GM19372 (cell line): ENCODE measurements around the gene NUMBL.
"Not testable (repeated sequence)": the region's sequence is repeated elsewhere in the genome, so short reads cannot be mapped to it uniquely, and the experiment has no call there.

Experiments used
- ATAC-seq: cut with Tn5 transposase; IDR thresholded peaks from one replicate; pipeline ENCODE4 v1.9.1; 2021; ENCODE audit warnings: mild to moderate bottlenecking, low read depth, moderate library complexity; ENCODE audit not compliant: unreplicated experiment

The NUMBL gene

DNA sequence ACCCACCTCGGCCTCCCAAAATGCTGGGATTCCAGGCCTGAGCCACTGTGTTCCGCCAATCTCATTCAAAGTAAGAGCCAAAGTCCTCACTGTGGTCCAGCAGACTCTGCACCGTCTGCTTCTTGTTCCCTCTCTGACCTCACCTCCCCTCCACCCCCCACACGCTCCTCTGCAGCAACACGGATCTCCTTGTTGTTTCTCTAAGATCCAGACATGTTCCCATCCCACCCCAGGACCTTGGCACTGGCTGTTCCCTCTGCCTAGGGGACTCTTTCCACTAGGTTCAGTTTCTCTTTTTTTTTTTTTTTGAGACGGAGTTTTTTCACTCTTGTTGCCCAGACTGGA, 50.8 kb downstream of the NUMBL start:
- ATAC-seq: no peak

DNA sequence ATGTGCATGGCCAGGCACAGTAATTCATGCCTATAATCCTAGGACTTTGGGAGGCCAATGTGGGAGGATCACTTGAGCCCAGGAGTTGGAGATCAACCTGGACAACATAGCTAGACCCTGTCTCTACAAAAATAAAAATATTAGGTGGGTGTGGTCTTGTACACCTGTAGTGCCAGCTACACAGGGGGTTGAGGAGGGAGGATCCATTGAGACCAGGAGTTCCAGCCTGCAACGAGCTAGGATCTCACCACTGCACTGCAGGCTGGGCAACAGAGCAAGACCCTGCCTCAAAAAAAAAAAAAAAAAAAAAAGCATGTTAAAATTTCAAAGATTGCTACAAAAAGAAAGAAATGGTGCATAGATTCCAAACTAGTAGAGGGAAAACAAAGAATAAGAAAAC, 52.1 kb downstream of the NUMBL start:
- ATAC-seq: no peak

DNA sequence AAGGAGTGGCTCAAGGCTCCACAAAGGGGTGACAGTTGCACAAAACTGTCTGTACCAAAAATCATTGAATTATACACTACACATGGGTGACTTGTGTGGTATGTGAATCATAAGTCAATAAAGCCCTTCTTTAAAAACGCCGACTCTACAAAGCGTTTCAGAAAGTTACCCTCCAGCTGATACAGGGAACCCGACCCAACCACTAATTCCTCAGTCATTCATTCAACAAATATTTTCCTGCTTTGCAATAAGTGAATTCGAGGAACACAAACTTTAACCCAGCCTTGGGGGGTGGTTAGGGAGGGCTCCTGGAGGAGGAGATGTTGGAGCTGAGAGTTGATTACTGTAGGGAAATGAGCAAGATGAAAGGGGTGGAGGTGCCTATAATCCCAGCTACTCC, 57.2 kb downstream of the NUMBL start:
- ATAC-seq: no peak

DNA sequence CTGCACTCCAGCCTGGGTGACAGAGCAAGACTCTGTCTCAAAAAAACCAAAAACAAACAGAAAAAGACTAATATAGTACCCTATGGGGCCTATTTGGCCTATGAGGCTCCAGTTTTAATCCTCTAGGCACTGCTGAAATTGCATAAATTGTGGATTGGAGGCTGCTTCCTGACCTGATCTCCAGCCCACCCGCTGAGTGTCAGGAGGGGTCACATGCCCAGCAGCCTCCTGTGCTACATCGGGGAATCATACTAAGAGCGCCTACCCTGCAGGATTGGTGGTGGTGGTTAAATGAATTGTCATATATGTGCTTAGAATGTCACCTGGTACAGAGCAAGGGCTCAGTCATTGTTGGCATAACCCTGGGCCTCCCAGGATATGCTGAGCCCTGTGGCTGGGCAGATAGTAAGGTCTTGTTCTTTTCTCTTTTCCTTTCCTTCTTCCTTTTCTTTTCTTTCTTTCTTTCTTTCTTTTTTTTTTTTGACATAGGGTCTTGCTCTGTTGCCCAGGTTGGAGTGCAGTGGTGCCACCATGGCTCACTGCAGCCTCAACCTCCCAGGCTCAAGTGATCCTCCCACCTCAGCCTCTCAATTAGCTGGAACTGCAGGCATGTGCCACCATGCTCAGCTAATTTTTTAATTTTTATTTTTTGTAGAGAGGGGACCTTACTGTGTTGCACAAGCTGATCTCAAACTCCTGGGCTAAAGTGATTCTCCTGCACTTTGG, 58.0 kb downstream of the NUMBL start:
- ATAC-seq: no peak

DNA sequence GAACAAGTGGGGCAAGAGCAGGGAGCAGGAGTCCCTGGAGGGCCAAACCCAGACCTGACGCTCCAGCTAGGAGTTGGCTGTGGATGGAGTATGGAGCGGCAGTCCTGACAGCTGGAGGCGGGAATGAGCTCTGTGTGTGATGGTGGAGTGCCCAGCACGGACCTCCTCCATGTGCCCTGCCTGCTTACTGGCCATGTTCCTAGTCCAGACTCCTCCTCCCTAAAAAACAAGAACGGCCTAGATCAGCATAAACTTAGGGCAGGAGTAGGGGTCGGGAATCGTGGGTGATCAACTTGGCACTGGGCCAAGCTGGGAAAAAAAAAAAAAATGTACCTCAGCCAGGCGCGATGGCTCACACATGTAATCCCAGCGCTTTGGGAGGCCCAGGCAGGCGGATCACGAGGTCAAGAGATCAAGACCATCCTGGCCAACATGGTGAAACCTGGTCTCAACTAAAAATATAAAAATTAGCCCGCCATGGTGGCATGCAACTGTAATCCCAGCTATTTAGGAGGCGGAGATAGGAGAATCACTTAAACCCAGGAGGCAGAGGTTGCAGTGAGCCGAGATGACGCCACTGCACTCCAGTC, 59.8 kb downstream of the NUMBL start:
- no peak for ATAC-seq

DNA sequence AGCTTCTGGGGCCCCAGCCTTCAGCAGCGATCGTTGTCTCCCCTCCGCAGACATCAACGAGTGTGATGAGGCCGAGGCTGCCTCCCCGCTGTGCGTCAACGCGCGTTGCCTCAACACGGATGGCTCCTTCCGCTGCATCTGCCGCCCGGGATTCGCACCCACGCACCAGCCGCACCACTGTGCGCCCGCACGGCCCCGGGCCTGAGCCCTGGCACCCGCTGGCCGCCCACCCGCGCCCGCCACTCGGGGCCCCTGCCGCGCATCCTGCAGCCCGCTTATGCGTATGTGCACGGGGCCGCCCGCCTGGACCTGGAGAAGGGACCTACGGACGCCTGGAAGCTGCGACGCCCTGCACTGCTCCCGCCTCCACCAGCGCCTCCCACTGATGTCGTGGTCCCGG, 61.1 kb downstream of the NUMBL start:
- ATAC-seq: no peak

DNA sequence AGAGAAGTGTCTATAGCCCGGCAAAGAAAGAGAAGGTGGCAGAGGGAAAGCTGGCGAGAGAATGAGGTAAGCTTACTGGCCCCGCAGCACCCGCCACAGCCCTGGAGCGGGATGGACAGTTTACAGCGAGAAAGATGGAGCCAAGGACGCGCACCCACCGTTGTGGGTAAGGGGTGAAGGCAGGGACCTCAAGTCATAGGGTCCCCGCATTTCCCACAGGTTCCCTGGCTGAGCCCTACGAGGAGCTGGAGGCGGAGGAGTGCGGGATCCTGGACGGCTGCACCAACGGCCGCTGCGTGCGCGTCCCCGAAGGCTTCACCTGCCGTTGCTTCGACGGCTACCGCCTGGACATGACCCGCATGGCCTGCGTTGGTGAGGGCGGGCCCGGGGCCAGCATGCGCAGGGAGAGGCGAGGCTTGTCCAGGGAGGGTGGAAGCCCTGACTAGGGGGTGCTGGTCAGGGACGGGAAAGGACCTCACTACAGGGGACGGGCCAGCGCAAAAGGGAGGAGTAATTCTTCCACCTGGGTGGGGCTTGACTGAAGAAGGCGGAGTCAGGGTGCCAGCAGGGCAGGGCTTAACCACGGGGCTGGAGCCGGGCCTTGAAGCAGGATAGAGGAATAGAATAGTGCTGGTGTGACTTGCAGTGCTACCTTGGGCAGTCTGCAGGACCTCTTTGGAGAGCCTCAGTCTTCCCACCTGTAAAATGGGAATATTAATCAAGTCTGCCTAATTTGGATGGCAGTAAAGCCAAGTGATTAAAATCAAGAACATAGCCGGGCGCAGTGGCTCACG, 62.8 kb downstream of the NUMBL start:
- no peak for ATAC-seq

DNA sequence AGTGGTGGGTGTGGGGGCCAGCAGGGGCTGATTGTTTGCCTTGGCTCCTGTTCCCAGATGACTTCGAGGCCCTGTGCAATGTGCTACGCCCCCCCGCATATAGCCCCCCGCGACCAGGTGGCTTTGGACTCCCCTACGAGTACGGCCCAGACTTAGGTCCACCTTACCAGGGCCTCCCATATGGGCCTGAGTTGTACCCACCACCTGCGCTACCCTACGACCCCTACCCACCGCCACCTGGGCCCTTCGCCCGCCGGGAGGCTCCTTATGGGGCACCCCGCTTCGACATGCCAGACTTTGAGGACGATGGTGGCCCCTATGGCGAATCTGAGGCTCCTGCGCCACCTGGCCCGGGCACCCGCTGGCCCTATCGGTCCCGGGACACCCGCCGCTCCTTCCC, 63.5 kb downstream of the NUMBL start:
- ATAC-seq: no peak

DNA sequence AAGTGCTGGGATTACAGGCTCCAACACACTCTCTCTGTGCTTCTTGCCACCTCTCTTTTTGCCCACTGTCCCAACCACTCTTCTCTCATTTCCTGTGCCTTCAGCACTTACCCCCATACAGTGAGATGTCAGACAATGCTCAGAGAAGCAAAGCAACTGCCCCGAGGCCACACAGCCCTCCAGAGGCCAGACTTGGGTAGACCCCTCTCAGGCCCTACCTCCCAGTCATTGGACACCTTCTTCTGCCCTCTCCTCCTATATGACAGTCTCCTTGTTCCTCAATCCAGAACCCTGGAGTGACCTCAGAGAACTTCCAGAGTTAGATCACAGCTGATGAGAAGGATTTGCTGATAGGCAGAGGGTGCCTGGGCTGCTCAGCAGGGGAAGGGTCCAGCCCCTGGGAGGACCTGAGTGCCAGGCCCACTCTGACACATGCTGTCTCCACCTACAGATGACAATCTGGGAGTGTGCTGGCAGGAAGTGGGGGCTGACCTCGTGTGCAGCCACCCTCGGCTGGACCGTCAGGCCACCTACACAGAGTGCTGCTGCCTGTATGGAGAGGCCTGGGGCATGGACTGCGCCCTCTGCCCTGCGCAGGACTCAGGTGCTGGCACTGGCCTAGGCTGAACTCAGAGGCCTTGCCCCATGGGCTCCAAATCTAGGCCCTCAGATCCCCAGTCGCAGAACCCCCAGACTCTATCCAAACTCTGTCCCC, 64.9 kb downstream of the NUMBL start:
- no peak for ATAC-seq

DNA sequence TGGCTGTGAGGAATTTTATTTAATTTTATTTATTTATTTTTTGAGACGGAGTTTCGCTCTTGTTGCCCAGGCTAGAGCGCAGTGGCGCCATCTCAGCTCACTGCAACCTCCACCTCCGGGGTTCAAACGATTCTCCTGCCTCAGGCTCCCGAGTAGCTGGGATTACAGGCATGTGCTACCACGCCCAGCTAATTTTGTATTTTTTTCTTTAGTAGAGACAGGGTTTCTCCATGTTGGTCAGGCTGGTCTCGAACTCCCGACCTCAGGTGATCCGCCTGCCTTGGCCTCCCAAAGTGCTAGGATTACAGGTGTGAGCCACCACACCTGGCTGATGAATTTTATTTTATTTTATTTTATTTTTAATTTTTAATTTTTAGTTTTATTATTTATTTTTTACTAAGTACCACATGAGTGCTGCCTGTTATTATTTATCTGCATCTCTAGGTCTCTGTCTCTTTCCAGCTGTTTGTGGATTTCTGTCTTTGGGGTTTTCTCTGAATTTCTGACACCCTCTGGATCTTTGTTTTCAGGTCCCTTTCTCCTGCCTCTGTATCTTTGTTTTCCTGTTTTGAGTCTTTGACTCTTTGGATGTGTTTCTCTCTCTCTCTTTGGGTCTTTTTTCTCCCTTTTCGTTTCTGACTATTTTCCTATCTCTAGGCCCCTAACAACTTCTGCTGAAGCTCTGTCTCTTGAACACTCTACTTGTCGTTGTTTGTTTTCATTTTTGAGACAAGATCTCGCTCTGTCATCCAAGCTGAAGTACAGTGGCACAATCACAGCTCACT, 65.9 kb downstream of the NUMBL start:
- not testable (repeated sequence) for ATAC-seq

DNA sequence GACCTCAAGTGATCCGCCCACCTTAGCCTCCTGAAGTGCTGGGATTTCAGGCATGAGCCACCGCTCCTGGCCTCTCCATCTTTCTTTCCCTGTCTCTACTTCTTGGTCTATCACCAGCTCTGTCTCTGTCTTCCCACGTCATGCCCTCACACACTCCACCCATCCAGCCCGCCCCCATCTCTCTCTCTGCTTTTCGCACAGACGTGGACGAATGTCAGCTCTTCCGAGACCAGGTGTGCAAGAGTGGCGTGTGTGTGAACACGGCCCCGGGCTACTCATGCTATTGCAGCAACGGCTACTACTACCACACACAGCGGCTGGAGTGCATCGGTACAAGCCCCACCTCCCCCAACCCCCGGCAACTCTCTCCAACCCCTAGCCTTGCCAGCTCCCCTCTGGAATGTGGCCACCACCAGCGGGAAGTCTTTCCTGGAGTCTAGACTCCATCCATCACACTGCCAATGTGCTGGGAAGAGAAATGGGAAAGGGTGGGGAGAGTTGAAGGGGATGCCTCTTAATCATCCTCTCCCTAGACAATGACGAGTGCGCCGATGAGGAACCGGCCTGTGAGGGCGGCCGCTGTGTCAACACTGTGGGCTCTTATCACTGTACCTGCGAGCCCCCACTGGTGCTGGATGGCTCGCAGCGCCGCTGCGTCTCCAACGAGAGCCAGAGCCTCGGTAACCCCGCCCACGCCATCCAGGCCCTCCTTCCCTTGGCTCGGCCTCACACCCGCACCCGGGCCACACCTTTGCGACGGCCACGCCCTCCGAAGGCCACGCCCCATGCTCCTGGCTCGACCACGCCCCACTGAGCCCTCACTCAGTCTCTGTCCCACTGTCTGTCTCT, 66.8 kb downstream of the NUMBL start:
- ATAC-seq: no peak

DNA sequence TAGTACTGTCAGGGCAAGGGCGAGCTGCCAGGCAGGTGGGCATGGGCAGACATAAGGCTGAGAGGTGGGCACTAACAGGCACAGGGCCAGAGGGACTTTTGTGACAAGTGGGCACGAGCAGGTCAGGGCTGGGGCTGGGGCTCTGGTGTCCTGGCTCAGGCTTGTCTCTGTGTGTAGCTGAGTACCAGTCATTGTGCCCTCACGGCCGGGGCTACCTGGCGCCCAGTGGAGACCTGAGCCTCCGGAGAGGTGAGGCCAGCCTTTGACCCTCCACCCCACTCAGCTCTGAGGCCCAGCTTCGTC, 67.7 kb downstream of the NUMBL start:
- no peak for ATAC-seq

DNA sequence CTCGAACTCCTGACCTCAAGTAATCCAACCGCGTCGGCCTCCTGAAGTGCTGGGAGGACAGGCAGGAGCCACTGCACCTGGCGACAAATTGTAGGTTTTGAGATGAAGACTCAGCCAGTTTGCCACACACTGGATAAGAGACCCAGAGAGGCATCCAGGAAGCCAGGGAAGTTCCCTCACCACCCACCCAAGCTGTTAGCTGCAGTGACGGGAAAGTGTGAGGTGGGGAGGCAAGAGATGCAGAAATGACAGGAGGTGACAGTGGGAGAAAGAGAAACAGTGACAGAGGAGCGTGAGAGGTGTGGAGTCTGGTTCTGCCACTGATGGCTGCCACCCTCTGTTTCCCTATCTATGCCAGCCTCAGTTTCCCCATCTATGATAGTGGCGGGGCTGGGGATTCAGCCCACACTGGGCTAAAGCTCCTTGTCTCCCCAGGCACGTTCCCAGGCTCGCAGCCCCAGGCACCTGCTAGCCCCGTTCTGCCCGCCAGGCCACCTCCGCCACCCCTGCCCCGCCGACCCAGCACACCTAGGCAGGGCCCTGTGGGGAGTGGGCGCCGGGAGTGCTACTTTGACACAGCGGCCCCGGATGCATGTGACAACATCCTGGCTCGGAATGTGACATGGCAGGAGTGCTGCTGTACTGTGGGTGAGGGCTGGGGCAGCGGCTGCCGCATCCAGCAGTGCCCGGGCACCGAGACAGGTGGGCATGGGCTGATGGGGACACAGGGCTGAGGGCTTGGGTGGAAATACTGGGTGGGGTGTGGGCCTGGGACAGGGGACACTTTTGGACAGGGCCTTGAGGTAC, 68.3 kb downstream of the NUMBL start:
- ATAC-seq: no peak

DNA sequence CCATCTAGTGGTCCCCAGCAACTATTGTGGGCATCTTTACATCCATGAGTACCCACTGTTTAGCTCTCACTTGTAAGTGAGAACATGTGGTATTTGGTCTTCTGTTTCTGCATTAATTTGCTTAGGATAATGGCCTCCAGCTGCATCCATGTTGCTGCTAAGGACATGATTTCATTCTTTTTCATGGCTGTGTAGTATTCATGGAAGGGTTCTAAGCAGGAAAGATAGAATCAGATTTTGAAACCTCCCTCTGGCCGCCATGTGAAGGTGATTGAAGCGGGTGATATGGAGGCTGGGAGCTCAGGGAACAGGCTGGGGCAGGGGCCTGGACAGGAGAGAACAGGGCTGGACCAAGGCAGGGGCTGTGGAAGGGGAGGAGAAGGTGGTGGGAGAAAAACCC, 69.2 kb downstream of the NUMBL start:
- no peak for ATAC-seq

DNA sequence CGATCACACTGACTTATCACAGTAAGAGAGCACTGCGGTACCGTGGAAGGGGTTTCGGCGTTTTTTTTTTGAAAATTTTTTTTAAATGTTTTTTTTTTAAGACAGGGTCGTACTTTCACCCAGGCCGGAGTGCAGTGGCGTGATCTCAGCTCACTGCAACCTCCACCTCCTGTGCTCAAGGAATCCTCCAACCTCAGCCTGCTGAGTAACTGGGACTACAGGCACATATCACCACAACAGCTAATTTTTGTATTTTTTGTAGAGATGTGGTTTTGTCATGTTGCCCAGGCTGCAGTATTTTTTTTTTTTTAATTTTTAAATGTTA, 70.3 kb downstream of the NUMBL start:
- no peak for ATAC-seq

DNA sequence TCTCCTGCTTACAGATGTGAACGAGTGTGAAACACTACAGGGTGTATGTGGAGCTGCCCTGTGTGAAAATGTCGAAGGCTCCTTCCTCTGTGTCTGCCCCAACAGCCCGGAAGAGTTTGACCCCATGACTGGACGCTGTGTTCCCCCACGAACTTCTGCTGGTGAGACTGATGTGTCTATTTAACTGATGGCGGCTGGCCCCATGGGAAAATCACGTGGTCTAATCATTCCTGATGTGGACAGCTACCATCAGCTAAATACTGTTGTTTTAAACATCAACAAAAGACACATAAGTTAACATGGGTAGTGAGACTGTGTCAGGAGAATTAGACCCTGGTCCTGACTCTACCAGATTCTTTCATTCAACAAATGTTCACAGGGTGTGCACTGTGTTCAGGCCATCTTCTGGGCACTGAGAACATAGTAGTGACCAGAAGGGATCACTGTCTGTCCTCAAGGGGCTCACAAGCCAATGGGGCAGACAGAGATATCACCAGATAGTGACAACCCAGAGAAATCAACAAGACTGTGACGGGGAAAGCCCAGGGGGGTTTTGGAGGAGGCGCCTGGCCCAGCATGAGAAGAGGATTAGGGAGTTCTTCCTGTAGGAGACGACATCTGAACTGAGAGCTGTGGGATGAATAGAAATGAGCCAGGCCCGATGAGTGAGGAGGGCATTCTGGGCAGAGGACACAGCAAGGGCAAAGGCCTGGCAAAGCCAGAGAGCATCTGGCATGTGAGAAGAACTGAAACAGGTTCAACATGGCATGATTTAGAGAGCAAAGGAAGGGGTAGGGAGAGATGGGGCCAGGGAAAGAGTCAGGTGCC, 70.9 kb downstream of the NUMBL start:
- ATAC-seq: no peak

DNA sequence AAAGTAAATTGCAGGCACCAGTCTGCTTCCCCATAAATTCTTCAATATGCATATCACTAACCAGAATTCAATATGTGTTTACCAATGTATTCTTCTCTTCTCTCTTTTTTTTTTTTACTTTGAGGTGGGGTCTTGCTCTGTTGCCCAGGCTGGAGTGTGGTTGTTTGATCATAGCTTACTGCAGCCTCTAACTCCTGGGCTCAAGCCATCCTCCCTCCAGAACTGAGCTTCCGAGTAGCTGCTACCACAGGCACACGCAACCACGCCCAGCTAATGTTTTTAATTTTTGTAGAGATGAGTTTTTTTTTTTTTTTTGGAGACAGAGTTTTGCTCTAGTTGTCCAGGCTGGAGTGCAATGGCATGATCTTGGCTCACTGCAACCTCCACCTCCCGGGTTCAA, 72.5 kb downstream of the NUMBL start:
- no peak for ATAC-seq

DNA sequence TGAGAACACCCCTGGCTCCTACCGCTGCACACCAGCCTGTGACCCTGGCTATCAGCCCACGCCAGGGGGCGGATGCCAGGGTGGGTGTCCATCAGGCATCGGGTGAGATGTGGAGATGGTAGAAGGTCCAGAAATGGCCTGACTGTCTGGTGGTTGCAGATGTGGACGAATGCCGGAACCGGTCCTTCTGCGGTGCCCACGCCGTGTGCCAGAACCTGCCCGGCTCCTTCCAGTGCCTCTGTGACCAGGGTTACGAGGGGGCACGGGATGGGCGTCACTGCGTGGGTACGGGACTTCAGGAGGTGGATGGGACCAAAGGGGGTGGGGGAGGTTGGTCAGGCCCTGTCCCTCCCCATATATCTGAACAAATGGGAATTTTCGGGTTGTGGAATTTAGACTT, 73.5 kb downstream of the NUMBL start:
- no peak for ATAC-seq
